Measurements from ENCODE around the gene PDPN. TPM values are rescaled to one million over a fixed set of nuclear protein-coding genes. Genes with fewer than 3 reads are reported as not detected.

Gene PDPN
- total RNA-seq, 6 experiments from 2014 or later, result 0.11 to 1.1 (median 0.45) TPM

DNA sequence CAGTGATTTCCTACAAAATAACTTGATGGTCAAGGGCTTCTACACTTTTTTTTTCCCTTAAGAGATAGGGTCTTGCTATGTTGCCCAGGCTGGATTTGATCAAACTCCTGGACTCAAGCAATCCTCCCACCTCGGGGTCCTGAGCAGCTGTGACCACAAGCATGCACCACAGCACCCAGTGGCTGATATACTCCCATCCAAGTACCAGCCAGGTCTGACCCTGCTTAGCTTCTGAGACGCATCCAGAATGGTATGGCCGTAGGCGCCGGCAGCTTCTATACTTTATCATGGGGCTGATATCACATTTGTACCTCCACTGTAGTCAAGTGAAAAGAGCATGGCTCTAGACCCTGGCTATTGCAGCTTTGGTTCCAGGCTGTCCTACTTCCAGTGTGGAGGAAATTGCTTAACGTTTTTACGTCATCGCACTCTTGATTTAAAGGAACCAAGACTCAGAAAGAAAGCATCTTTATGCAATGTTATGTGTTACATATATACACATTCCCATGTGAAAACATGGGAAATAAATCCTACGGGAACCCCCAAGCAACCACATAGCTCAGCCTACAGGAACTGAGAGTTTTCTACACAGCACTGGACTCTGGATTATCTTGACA, 39.5 kb downstream of the PDPN start:
- ATAC-seq (peak in 1 of 4 donors; percentile 36), DNase-seq (no peak)
- Histone ChIP-seq H3K4me3 (no peak overlapping the region), H3K27me3 (no peaks in the 10 kb centered on the region), H3K9me3 (no peaks in the 10 kb centered on the region), H3K27ac (no peak overlapping the region), H3K4me1 (no peaks in the 10 kb centered on the region), H3K36me3 (no peaks in the 10 kb centered on the region)
- intact Hi-C loops (cut with DNase I), result no loop called here
- 49% methylated on average over 5 of the region's 9 CpGs for WGBS (ENCODE audit: insufficient coverage, low coverage, low lambda C conversion rate, missing lambda C conversion rate)
- TF ChIP-seq, protein P1, sequence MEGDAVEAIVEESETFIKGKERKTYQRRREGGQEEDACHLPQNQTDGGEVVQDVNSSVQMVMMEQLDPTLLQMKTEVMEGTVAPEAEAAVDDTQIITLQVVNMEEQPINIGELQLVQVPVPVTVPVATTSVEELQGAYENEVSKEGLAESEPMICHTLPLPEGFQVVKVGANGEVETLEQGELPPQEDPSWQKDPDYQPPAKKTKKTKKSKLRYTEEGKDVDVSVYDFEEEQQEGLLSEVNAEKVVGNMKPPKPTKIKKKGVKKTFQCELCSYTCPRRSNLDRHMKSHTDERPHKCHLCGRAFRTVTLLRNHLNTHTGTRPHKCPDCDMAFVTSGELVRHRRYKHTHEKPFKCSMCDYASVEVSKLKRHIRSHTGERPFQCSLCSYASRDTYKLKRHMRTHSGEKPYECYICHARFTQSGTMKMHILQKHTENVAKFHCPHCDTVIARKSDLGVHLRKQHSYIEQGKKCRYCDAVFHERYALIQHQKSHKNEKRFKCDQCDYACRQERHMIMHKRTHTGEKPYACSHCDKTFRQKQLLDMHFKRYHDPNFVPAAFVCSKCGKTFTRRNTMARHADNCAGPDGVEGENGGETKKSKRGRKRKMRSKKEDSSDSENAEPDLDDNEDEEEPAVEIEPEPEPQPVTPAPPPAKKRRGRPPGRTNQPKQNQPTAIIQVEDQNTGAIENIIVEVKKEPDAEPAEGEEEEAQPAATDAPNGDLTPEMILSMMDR (IDR thresholded peaks at IDR 0.05), result no peak
- TF ChIP-seq POLR2A (IDR thresholded peaks at IDR 0.05), result no peak

DNA sequence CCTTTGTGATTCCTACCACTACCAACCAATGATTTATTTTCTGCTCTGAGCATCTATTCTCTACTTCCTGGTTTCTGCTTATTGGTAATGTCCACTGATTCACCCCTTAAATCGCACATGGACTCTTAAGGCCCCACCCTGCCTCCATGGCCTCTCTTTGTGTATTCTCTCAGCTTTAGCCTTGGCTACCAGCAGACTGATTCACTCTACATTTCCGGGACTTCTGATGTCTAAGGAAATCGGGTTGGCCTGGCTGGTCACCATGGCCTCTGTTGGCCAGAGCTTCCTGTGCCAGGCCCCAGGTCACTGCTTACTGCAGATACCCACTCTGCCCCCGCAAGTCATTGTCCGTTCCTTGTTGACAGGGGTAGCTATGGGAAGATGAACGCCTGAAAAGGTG, 40.9 kb downstream of the PDPN start:
- WGBS (ENCODE audit: insufficient coverage, low coverage, low lambda C conversion rate, missing lambda C conversion rate), result 56% methylated on average over 5 of the region's 6 CpGs
- TF ChIP-seq, protein P1 (IDR thresholded peaks at IDR 0.05), result no peak
- no peak for TF ChIP-seq POLR2A (IDR thresholded peaks at IDR 0.05)
- no peak for ATAC-seq

DNA sequence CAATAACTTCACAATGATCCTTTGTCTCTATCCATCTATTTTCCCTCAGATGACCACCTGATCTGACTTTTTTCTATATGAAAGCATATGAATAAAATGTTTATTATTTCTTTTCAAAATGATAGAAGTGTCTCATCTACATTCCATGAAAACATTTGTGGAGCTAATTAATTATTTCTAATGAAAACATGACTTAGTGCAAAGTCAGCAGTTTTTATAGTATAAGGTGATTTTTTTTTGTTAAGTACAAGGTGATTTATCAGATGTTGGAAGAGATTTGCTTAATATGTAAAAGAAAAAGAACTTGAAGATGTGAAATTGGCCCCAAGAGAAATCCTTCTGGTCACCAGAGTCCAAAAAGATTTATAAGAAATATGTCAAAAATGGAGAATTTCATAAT, 43.5 kb downstream of the PDPN start:
- Histone ChIP-seq H3K36me3 (no peaks in the 10 kb centered on the region), H3K4me1 (no peaks in the 10 kb centered on the region), H3K4me3 (no peak overlapping the region), H3K27ac (no peak overlapping the region), H3K27me3 (no peaks in the 10 kb centered on the region), H3K9me3 (no peaks in the 10 kb centered on the region)
- intact Hi-C loops (cut with DNase I), result no loop called here
- ATAC-seq (no peak), DNase-seq (no peak)
- TF ChIP-seq, protein P1 (IDR thresholded peaks at IDR 0.05), result no peak
- TF ChIP-seq POLR2A (IDR thresholded peaks at IDR 0.05), result no peak

More for the DNA sequence above, 40.9 kb downstream of the PDPN start:
- H3K4me1 ChIP-seq, result no peaks in the 10 kb centered on the region
- no peak for DNase-seq
- no peaks in the 10 kb centered on the region for H3K27me3 ChIP-seq
- H3K9me3 ChIP-seq, result no peaks in the 10 kb centered on the region
- H3K27ac ChIP-seq, result no peak overlapping the region
- H3K4me3 ChIP-seq, result no peak overlapping the region
- intact Hi-C loops (cut with DNase I), result no loop called here
- H3K36me3 ChIP-seq, result no peaks in the 10 kb centered on the region

DNA sequence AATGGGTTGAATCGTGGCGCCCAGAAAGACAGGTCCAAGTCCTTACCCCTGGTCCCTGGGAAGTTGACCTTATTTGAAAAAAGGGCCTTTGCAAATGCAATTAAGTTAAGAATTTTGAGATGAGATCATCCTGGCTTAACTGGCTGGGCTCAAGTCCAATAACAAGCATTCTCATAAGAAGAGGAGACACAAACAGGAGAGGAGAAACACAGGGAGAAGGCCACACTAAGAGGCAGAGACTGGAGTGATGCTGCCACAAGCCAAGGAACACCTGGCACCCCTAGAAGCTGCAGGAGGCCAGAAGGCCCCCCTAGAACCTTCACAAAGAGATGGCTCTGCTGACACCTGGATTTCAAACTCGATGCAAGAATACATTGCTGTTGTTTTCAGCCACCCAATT, 44.6 kb downstream of the PDPN start:
- ATAC-seq, result no peak
- Histone ChIP-seq H3K27me3 (no peaks in the 10 kb centered on the region), H3K36me3 (no peaks in the 10 kb centered on the region), H3K27ac (no peak overlapping the region), H3K4me3 (no peak overlapping the region), H3K4me1 (no peaks in the 10 kb centered on the region), H3K9me3 (no peaks in the 10 kb centered on the region)
- no peak for DNase-seq
- no peak for TF ChIP-seq POLR2A (IDR thresholded peaks at IDR 0.05)
- TF ChIP-seq, protein P1 (IDR thresholded peaks at IDR 0.05), result no peak
- intact Hi-C loops (cut with DNase I), result no loop called here
- WGBS (ENCODE audit: insufficient coverage, low coverage, low lambda C conversion rate, missing lambda C conversion rate), result 39% methylated on average over 2 of the region's 3 CpGs

DNA sequence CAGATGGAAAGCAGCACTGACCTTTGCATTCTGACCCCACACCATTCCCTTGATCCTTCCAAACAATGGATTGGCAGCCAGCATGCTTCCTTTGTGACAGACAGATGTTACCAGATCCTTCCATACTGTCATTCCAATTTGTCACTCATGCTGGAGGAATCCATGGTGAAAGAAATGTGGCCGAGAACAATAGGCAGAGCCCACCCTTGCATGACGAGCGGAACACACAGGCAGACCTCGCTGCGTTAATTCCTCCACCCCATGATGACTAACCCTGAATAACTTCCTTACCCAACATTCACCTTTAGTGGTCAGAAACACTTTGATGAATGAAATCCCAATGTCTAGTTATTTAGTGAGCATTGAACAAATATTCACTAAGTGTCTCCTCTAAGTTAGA, 45.1 kb downstream of the PDPN start:
- H3K36me3 ChIP-seq, result no peaks in the 10 kb centered on the region
- 77% methylated on average over 5 of the region's 5 CpGs for WGBS (ENCODE audit: insufficient coverage, low coverage, low lambda C conversion rate, missing lambda C conversion rate)
- H3K4me3 ChIP-seq, result no peak overlapping the region
- TF ChIP-seq, protein P1 (IDR thresholded peaks at IDR 0.05), result no peak
- TF ChIP-seq POLR2A (IDR thresholded peaks at IDR 0.05), result no peak
- no peak overlapping the region for H3K27ac ChIP-seq
- intact Hi-C loops (cut with DNase I), result no loop called here
- ATAC-seq (no peak), DNase-seq (no peak)
- no peaks in the 10 kb centered on the region for H3K4me1 ChIP-seq
- H3K9me3 ChIP-seq, result no peaks in the 10 kb centered on the region
- H3K27me3 ChIP-seq, result no peaks in the 10 kb centered on the region
